ENCODE measurements around the gene PRICKLE4.
"Not testable (repeated sequence)": the region's sequence is repeated elsewhere in the genome, so short reads cannot be mapped to it uniquely, and the experiment has no call there.

Gene PRICKLE4

DNA sequence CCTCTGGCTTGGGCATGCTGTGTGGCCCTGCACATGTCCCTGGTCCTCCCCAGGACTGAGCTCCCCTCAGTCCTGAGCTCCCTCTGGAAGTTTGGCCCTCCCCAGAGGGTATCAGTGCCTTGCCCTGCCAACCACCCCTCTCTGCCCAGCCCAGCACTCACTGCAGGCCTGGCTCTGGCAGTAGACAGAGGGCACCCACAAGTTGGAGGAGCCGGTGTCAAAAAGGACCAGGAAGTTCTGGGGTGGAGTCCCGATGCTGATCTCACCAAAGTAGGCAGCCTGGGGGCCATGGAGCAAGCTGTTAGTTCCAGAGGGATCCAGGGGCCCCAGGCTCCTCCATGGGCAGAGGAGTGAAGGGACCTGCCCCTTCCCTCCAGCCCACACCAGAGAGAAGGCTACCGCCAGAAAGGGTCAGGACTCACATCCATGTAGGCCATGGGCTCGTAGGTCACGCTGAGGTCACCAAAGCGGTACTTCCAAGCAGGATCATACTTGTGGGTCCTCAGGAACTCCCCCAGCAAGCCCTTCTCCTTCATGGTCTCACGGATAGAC is 36.3 kb upstream of the PRICKLE4 start:
- in situ Hi-C loops (cut with MboI; ENCODE audit: low sequenced_read_pairs): no loop called here

DNA sequence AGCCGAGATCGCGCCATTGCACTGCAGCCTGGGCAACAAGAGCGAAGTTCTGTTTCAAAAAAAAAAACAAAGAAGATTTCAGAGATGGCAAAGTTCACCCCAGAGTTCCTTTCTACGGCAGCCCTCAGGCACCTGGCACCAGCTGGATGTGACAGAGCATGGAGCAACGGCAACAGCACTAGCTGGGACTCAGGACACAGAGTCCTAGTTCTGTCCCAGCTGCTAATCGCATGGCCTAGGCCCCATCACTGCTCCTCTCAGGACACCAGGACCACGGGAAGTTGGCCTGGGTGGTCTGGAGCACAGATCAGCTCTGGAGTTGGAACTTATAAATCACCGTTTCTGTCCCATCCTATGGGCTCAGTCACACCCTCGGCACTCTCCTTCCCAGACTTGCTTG is 34.5 kb upstream of the PRICKLE4 start:
- in situ Hi-C loops (cut with MboI; ENCODE audit: low sequenced_read_pairs): no loop called here

- in situ Hi-C loops (cut with MboI; ENCODE audit: low sequenced_read_pairs): no loop called here
Measured at GRCh38 chr6:41747256-41748101, 33.1 kb upstream of the PRICKLE4 start, which contains the start of gene PGC. Gene PGC (minus strand): TSS chr6:41747397. CDS start chr6:41747334, 63 bp downstream.

DNA sequence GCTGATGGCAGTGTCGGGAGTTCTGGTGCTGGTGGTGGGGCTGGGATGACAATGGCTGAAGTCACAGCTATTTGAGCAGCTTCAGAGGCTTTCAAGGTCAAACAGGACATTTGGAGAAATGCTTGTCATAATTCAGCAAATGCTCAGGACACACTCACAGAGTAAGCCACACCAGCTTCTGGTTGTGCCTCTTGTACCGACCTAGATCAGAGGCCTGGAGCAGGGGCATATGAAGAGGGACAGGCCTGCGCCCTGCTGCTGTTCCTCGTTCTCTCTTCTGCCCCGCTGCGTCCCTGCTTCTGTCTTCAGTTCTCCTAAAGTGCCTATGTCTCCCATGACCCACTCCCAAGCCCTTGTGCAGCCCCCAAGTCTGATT is 32.5 kb upstream of the PRICKLE4 start:
- in situ Hi-C loops (cut with MboI; ENCODE audit: low sequenced_read_pairs): no loop called here

DNA sequence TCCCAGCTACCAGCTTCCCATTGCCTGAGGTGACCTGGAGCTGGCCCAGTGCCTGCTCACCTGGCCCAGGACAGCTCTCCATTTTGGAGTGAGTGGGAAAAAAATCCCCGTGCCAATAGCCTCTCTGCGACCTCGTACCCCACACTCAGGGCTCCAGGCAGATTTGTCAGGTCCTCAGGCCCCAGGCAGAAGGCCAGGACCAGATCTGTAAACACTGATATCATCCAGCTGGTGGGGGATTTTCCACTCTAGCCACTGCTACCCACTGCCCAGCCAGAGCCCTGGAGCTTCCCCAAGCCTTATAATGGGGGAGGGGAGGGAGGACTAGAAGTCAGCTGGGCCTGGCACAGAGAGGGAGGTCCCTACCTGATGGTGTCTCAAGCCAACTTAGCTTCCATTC is 32.0 kb upstream of the PRICKLE4 start:
- in situ Hi-C loops (cut with MboI; ENCODE audit: low sequenced_read_pairs): no loop called here

DNA sequence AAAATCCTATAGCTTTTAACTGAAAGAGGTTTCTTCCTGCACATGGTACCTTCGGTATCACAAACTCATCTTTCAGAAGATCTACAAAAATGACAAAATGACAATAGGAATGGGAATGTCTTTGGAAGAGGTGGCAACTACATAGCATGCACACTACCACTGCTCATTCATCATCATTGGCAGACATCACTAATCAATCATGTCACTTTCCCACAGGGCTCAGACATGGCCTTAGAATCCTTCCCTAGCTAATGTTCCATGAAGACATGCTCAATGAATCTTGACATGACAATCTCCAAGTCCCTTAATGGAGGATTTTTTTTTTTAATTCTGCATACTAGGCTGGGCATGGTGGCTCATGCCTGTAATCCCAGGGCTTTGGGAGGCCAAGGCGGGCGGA is 30.2 kb upstream of the PRICKLE4 start:
- in situ Hi-C loops (cut with MboI; ENCODE audit: low sequenced_read_pairs): no loop called here

DNA sequence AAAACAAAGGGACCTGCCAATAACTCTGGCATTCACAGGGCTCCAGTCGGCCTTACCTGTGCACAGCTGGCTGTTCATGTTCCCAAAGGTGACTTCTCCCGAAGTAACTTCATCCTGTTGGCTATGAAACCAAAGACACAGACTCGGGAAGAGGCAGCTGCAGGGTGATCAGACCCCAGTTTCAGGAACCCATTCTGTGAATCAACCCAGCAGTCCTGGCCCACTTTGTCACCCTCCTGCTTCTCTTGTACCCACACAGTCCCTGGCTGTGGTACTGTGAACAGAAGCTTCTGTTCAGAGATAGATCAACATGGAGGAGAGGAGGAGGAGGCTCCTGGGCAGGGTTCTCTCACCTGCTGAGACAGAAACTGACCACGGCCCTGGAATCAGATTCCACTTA is 24.7 kb upstream of the PRICKLE4 start:
- in situ Hi-C loops (cut with MboI; ENCODE audit: low sequenced_read_pairs): no loop called here

DNA sequence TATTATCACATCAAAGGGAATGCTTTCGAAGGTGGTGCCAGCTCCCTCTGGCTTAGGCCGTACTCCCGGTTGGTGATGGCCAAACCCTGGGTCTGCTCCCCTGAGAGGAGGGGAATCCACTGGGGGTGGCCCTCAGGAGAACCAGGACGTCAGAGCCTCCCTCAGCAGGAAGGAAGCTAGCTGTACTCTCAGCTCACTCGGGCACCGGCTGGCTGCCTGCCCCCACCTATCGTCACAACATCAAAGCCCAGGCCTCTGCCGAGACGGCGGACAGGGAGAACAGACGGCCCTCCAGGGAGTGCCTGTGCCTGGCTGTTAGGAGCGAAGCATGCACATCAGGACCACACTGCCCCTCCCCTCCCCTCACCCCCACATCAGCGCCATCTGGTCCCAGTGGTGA is 24.2 kb upstream of the PRICKLE4 start:
- in situ Hi-C loops (cut with MboI; ENCODE audit: low sequenced_read_pairs): no loop called here

DNA sequence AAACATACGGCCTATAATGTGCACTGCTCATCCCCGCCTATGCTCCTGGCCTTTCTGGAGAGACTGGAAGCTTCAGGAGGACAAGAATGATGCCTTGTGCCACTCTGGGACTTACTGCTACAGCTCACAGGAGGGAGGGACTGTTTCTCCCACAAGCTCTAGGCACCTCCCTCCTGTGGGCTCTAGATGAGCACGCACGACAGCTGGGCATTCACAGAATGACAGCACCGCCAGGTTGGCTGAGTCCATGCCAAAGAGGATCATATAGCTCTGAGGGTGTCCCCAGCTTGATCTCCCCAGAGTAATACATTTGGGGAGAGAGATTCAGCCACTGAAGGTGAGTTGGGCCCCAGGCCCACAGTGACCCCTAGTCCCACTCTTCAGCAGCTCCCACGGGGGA is 23.3 kb upstream of the PRICKLE4 start:
- in situ Hi-C loops (cut with MboI; ENCODE audit: low sequenced_read_pairs): no loop called here

DNA sequence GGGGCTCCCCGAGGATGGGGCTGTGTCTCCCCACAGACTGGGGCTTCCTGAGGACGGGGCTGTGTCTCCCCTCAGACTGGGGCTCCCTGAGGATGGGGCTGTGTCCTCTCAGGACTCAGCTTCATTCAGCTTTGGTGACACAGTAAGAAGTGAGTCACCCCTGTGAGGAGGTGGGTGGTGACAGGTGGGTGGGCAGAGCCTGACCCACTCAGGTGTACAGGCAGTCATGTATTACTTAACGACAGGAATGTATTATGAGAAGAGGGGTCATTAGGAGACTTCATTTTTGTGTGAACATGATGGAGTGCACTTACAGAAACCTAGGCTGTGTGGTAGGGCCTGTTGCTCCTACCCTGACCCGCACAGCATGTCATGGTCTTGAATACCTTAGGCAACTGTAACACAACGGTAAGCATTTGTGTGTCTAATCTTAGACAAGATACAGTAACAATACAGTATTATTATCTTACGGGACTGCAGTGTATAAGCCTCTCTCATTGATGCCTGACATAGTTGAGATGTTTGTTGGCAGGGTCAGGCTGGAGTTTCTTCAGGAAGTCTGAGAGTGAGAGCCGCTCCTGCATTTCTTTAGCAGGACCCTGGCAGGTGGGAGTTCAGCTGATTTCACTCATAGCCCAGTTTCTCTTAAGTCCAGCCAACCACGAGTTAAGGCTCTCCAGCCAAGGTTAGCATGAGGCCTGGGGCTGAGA is 22.5 kb upstream of the PRICKLE4 start:
- in situ Hi-C loops (cut with MboI; ENCODE audit: low sequenced_read_pairs): no loop called here

DNA sequence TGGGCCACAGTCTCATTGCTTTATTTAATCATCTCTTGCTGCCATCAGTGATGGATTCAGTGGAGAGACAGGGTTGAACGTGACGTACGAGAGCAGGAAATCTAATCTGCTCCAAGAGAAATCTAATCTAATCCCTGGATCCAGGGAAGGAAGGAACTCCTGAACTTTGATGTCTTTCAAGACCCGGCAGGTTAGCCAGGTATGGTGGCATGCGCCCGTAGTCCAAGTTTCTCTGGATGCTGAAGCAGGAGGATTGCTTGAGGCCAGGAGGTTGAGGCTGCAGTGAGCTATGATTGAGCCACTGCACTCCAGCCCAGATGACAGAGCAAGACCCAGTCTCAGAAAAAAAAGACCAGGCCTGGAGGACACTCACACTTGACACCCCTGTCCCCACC is 21.9 kb upstream of the PRICKLE4 start:
- in situ Hi-C loops (cut with MboI; ENCODE audit: low sequenced_read_pairs): no loop called here

GRCh38 chr6:41759106-41759904 is 21.3 kb upstream of the PRICKLE4 start:
- in situ Hi-C loops (cut with MboI; ENCODE audit: low sequenced_read_pairs): no loop called here

- in situ Hi-C loops (cut with MboI; ENCODE audit: low sequenced_read_pairs): no loop called here
Measured at GRCh38 chr6:41759905-41760579, 20.5 kb upstream of the PRICKLE4 start.

GRCh38 chr6:41763470-41763869 is 17.1 kb upstream of the PRICKLE4 start:
- in situ Hi-C loops (cut with MboI; ENCODE audit: low sequenced_read_pairs): no loop called here

DNA sequence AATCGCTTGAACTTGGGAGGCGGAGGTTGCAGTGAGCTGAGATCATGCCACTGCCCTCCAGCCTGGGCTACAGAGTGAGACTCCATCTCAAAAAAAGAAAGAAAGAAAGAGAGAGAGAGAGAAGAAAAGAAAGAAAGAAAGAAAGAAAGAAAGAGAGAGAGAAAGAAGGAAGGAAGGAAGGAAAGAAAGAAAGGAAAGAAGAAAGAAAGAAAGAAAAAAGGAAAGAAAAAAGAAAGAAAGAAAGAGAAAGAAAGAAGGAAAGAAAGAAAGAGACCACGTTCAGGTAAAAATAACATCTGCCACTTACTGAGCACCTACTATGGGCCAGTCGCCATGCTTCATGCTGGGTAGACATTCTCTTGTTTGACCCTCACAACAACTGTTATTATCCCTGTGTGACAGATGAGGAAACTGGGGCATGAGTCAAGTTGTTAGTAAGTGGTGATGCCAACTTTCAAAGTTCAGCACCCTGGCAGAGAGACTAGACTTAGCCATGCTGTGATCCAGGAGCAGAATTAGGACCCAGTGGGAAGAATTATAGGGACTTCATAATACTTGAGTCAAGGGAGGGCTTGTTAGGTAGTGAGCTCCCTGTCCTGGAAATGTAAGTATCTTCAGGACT is 14.4 kb upstream of the PRICKLE4 start:
- in situ Hi-C loops (cut with MboI; ENCODE audit: low sequenced_read_pairs): not testable (repeated sequence)

GRCh38 chr6:41767112-41767833 is 13.3 kb upstream of the PRICKLE4 start:
- in situ Hi-C loops (cut with MboI; ENCODE audit: low sequenced_read_pairs): no loop called here

- in situ Hi-C loops (cut with MboI; ENCODE audit: low sequenced_read_pairs): no loop called here
Measured at GRCh38 chr6:41768545-41769308, 11.9 kb upstream of the PRICKLE4 start.

DNA sequence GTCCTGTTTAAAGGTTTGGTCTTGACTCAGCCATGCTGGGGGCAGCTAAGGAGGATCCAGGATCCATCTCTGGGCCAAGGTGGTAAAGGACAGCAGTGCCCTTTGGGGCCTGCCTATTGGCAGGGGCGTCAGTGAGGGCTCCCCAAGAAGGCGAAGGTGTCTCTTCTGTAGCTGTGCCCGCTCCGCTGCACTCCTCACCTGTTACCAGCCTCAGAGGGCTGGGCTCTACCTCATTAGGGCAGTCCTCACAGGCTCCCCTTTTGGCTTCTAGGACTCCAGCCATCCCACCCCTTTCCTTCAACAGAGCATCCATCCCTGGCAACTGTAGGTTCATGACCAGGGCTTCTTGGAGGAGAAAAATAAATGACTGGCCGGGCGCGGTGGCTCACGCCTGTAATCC is 11.2 kb upstream of the PRICKLE4 start:
- in situ Hi-C loops (cut with MboI; ENCODE audit: low sequenced_read_pairs): no loop called here

All from hTERT RPE-1 (cell line).